CD14-positive monocyte (primary cell): ENCODE results near the gene MORF4L2. TPM values are rescaled to one million over a fixed set of nuclear protein-coding genes. Genes with fewer than 3 reads are reported as not detected.

ENCODE experiments used
- DNase-seq, 3 donors: peaks; one replicate each; pipeline ENCODE4 v3.0.0-alpha.2; 2011 to 2022
- H2AFZ ChIP-seq: 2 replicates; pipeline ENCODE4 v1.6.0; 2012; ENCODE audit warnings: mild to moderate bottlenecking, low read depth, low read length, inconsistent platforms; ENCODE audit not compliant: insufficient read depth, poor library complexity, severe bottlenecking
- H3K27ac ChIP-seq, 2 donors: 1 replicate in 1 of 2; 2 replicates in 1 of 2; pipeline ENCODE4 v1.5.1; 2012 to 2013; ENCODE audit warnings: low read length in 2 of 2, control low read depth in 1 of 2, inconsistent platforms in 1 of 2, low read depth in 1 of 2, mild to moderate bottlenecking in 1 of 2
- H3K27me3 ChIP-seq, 2 donors: one replicate each; pipeline versions ENCODE4 v1.6.0 to v1.6.1; 2011 to 2013; ENCODE audit warnings: low read length in 2 of 2; ENCODE audit not compliant: control insufficient read depth in 2 of 2, insufficient read depth in 2 of 2
- H3K36me3 ChIP-seq, 2 donors: replicated peaks in 1 of 2; 1 replicate in 1 of 2; 2 replicates in 1 of 2; pipeline versions ENCODE4 v1.5.1 to v1.6.1; 2012 to 2013; ENCODE audit warnings: low read length in 2 of 2, control low read depth in 1 of 2, inconsistent platforms in 1 of 2, mild to moderate bottlenecking in 1 of 2; ENCODE audit not compliant: insufficient read depth in 2 of 2, control insufficient read depth in 1 of 2
- H3K4me1 ChIP-seq, 2 donors: 1 replicate in 1 of 2; 2 replicates in 1 of 2; pipeline versions ENCODE4 v1.5.1 to v1.6.1; 2012 to 2013; ENCODE audit warnings: low read length in 2 of 2, control low read depth in 1 of 2, inconsistent platforms in 1 of 2, mild to moderate bottlenecking in 1 of 2, moderate library complexity in 1 of 2; ENCODE audit not compliant: insufficient read depth in 2 of 2, control insufficient read depth in 1 of 2
- H3K4me2 ChIP-seq: replicated peaks from 2 replicates; pipeline ENCODE3; 2012; ENCODE audit warnings: low read length, moderate library complexity, mild to moderate bottlenecking; ENCODE audit not compliant: poor library complexity, severe bottlenecking; ENCODE audit errors: extremely low read depth
- H3K4me3 ChIP-seq, 3 experiments: fragments of 200-600 bp in 1 of 3; sonication (generic) in 1 of 3; replicated peaks in 1 of 3; 1 replicate in 2 of 3; 2 replicates in 1 of 3; pipeline ENCODE4 v1.5.1; 2011 to 2013; ENCODE audit warnings: low read length in 3 of 3, mild to moderate bottlenecking in 3 of 3, control low read depth in 2 of 3, low read depth in 2 of 3, inconsistent platforms in 1 of 3, moderate library complexity in 1 of 3
- H3K79me2 ChIP-seq: 2 replicates; pipeline ENCODE4 v1.6.0; 2012; ENCODE audit warnings: mild to moderate bottlenecking, control low read depth, inconsistent platforms, low read length, moderate library complexity; ENCODE audit not compliant: insufficient read depth
- H3K9ac ChIP-seq: 2 replicates; pipeline ENCODE4 v1.6.0; 2017; ENCODE audit warnings: low read length, mild to moderate bottlenecking; ENCODE audit not compliant: insufficient read depth, poor library complexity, severe bottlenecking
- H3K9me3 ChIP-seq, 2 donors: replicated peaks in 1 of 2; 1 replicate in 1 of 2; 2 replicates in 1 of 2; pipeline versions ENCODE4 v1.5.1 to v1.6.1; 2012 to 2013; ENCODE audit warnings: low read length in 2 of 2, control low read depth in 1 of 2; ENCODE audit not compliant: control insufficient read depth in 1 of 2, insufficient read depth in 1 of 2
- H4K20me1 ChIP-seq: 2 replicates; pipeline ENCODE4 v1.6.0; 2012; ENCODE audit warnings: mild to moderate bottlenecking, low read length, control low read depth, moderate library complexity; ENCODE audit not compliant: insufficient read depth
- H3K27ac Mint-ChIP-seq, 7 donors: one replicate each; pipeline ENCODE4 v1.8.0; 2020; ENCODE audit warnings: mild to moderate bottlenecking in 7 of 7, mixed read lengths in 7 of 7, moderate library complexity in 6 of 7, inconsistent platforms in 2 of 7
- H3K27me3 Mint-ChIP-seq, 3 donors: one replicate each; pipeline ENCODE4 v1.8.0; 2021 to 2022; ENCODE audit warnings: low read depth in 3 of 3, mild to moderate bottlenecking in 3 of 3, mixed read lengths in 3 of 3, moderate library complexity in 3 of 3, inconsistent platforms in 1 of 3
- H3K36me3 Mint-ChIP-seq, 2 donors: one replicate each; pipeline ENCODE4 v1.8.0; 2020; ENCODE audit warnings: mixed read lengths in 2 of 2, inconsistent platforms in 1 of 2, mild to moderate bottlenecking in 1 of 2
- H3K4me1 Mint-ChIP-seq: one replicate; pipeline ENCODE4 v1.8.0; 2020; ENCODE audit warnings: mild to moderate bottlenecking, mixed read lengths
- H3K4me3 Mint-ChIP-seq, 2 donors: one replicate each; pipeline ENCODE4 v1.8.0; 2020; ENCODE audit warnings: mild to moderate bottlenecking in 2 of 2, mixed read lengths in 2 of 2, moderate library complexity in 1 of 2
- H3K9me3 Mint-ChIP-seq, 7 donors: one replicate each; pipeline ENCODE4 v1.8.0; 2020 to 2022; ENCODE audit warnings: mixed read lengths in 7 of 7, mild to moderate bottlenecking in 6 of 7, moderate library complexity in 6 of 7, inconsistent platforms in 2 of 7
- WGBS: methylation state at CpG from one replicate; pipeline ENCODE4 v1.1.5; 2013; ENCODE audit warnings: missing lambda C conversion rate; ENCODE audit not compliant: insufficient coverage; 5-methylcytosine and 5-hydroxymethylcytosine counted together
- intact Hi-C, 2 donors: fragments of 100-400 bp; cut with micrococcal nuclease; formaldehyde crosslinking; loops; one replicate each; pipeline versions ENCODE4 v1.15.0 to v1.15.1; 2023
- polyA plus RNA-seq, 3 donors: library from polyadenylated mRNA; depleted of rRNA in 1 of 3; unstranded in 2 of 3; stranded (reverse) in 1 of 3; fragments of 300-500 nt in 2 of 3; fragments of >200 nt in 1 of 3; fragmentation: Illumina TruSeq in 2 of 3; gene quantifications; 1 replicate in 2 of 3; 2 replicates in 1 of 3; pipeline ENCODE4 v1.2.3, GENCODE V29; 2012 to 2021
- TF ChIP-seq, protein P1 (sequence below): fragments of 200-600 bp; IDR thresholded peaks from one replicate; pipeline ENCODE4 v1.8.0; 2022; ENCODE audit warnings: antibody characterized with exemption, mild to moderate bottlenecking

The MORF4L2 gene
- polyA plus RNA-seq, 3 donors: 83.5 to 86.4 (median 83.9) TPM

DNA sequence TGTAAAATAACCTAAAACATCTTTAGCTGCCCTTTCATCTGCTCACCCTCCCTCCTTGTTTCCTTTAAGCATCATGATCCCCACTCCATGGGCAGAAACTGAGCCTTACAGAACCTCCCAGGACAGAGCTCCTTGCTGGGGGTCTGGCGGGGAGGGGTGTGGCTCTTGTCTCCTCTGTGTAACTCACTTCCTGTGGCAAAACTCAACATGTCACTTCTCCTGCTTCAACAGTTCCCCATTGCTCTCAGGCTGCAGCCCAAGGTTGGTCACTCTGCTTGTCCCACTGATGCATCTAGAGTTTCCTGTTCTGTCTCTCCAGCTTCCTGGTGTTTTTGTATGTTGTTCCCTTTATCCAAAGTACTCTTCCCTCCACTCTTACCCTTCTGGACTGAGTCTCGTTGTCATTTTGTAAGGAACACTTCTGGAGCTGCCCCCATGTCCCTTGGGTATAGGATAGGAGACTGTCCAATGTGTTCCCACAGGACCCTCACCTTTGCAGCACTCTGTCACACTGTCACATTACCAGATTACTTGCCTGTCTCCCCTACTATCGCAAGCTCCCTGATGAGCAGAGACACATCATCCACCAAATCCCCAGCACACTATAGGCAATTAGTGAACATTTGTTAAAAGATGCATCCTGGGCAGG lies 43.8 kb upstream of the MORF4L2 start:
- H3K4me3 Mint-ChIP-seq: peak overlapping the region in 1 of 2 donors; percentile 85
- TF ChIP-seq, protein P1, sequence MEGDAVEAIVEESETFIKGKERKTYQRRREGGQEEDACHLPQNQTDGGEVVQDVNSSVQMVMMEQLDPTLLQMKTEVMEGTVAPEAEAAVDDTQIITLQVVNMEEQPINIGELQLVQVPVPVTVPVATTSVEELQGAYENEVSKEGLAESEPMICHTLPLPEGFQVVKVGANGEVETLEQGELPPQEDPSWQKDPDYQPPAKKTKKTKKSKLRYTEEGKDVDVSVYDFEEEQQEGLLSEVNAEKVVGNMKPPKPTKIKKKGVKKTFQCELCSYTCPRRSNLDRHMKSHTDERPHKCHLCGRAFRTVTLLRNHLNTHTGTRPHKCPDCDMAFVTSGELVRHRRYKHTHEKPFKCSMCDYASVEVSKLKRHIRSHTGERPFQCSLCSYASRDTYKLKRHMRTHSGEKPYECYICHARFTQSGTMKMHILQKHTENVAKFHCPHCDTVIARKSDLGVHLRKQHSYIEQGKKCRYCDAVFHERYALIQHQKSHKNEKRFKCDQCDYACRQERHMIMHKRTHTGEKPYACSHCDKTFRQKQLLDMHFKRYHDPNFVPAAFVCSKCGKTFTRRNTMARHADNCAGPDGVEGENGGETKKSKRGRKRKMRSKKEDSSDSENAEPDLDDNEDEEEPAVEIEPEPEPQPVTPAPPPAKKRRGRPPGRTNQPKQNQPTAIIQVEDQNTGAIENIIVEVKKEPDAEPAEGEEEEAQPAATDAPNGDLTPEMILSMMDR: no peak
- Histone ChIP-seq H3K4me2 (peak overlapping the region; percentile 33), H4K20me1 (no peaks in the 10 kb centered on the region), H2AFZ (peak overlapping the region; percentile 56), H3K27ac (peak overlapping the region; percentile 51 to 77), H3K9ac (no peak overlapping the region), H3K79me2 (no peaks in the 10 kb centered on the region), H3K36me3 (no peaks in the 10 kb centered on the region), H3K27me3 (no peaks in the 10 kb centered on the region), H3K9me3 (no peaks in the 10 kb centered on the region), H3K4me1 (peaks cover 32 to 33% of the 10 kb centered on the region in 2 donors), H3K4me3 (peak overlapping the region in 1 of 3 experiments; percentile 9)
- intact Hi-C loops: no loop called here
- no peaks in the 10 kb centered on the region for H3K36me3 Mint-ChIP-seq
- peaks cover 31% of the 10 kb centered on the region for H3K4me1 Mint-ChIP-seq
- no peaks in the 10 kb centered on the region for H3K9me3 Mint-ChIP-seq
- peak; percentile 40 to 56 (median 54) for DNase-seq
- H3K27me3 Mint-ChIP-seq: peaks cover 0 to 7% (median 0%) of the 10 kb centered on the region in 3 donors
- WGBS: no CpG with 5 or more reads among the region's 3 CpGs
- peak overlapping the region; percentile 80 to 92 (median 87) for H3K27ac Mint-ChIP-seq

DNA sequence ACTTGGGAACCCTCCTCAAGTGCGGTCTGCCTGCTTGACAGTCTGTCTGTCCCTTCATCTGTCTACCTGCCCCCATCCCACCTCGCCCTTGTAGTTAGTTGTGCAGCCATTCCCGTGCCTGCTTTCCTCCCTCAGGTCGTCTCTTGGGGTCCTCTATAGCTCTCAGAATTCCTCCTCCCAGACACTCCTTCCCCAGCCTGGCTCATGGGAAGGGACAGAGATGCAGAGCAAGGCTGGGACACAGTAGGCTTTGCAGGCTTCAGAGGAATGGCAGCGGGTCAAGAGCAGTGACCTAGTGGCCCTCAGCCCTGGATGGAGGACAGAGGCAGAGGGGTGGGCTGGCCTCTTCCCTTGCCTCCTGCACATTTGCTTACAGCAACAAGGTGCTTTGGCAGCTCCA lies 42.5 kb upstream of the MORF4L2 start:
- Mint-ChIP-seq H3K36me3 (no peaks in the 10 kb centered on the region), H3K27me3 (peaks cover 0 to 7% (median 0%) of the 10 kb centered on the region in 3 donors), H3K27ac (peak overlapping the region in 2 of 7 donors; percentile 19 to 46), H3K4me1 (peaks cover 30% of the 10 kb centered on the region), H3K9me3 (no peaks in the 10 kb centered on the region), H3K4me3 (no peak overlapping the region)
- intact Hi-C loops: no loop called here
- Histone ChIP-seq H3K79me2 (no peaks in the 10 kb centered on the region), H3K9ac (no peak overlapping the region), H2AFZ (peak overlapping the region; percentile 56), H3K9me3 (no peaks in the 10 kb centered on the region), H3K4me1 (peaks cover 32 to 33% of the 10 kb centered on the region in 2 donors), H4K20me1 (no peaks in the 10 kb centered on the region), H3K27ac (peak overlapping the region in 1 of 2 donors; percentile 77), H3K4me2 (no peak overlapping the region), H3K4me3 (no peak overlapping the region), H3K27me3 (no peaks in the 10 kb centered on the region), H3K36me3 (no peaks in the 10 kb centered on the region)
- TF ChIP-seq, protein P1: no peak
- WGBS: 100% methylated on average over 1 of the region's 5 CpGs
- DNase-seq: no peak
